K562 (cell line): ENCODE measurements around the gene CCR5AS.
A peak's percentile ranks its signal among the peaks of the same experiment; 100 is the strongest.

ENCODE experiments used
- CBFA2T3 ChIP-seq: fragments of 450-650 bp; IDR thresholded peaks from 2 replicates; pipeline ENCODE4 v1.6.1; 2017
- HIVEP1 ChIP-seq: fragments of 250-450 bp; sonication (Bioruptor Pico); IDR thresholded peaks from 2 replicates; pipeline ENCODE4 v1.4.0; 2020; ENCODE audit warnings: mild to moderate bottlenecking
- KDM2B ChIP-seq: fragments of 250-450 bp; sonication (Bioruptor Pico); IDR thresholded peaks from 2 replicates; pipeline ENCODE4 v1.8.0; 2021; ENCODE audit warnings: mild to moderate bottlenecking, moderate library complexity
- MTA1 ChIP-seq: fragments of 450-650 bp; IDR thresholded peaks from 2 replicates; pipeline ENCODE4 v1.6.1; 2017; ENCODE audit warnings: borderline replicate concordance
- MTA2 ChIP-seq: fragments of 450-650 bp; IDR thresholded peaks from 2 replicates; pipeline ENCODE4 v1.6.1; 2016; ENCODE audit warnings: low read depth
- MTF1 ChIP-seq: fragments of 250-450 bp; sonication (Bioruptor Pico); IDR thresholded peaks from 2 replicates; pipeline ENCODE4 v1.9.0; 2021; ENCODE audit warnings: moderate library complexity, mild to moderate bottlenecking, inconsistent platforms, borderline replicate concordance
- PTBP1 ChIP-seq: fragments of 200-400 bp; formaldehyde crosslinking; IDR thresholded peaks from 2 replicates; pipeline ENCODE4 v1.6.1; 2017; ENCODE audit warnings: low read depth, low read length
- SETDB1 ChIP-seq: IDR thresholded peaks from one replicate; pipeline ENCODE4 v1.6.1; 2012; ENCODE audit warnings: low read length, control low read depth, inconsistent platforms
- SMAD4 ChIP-seq: fragments of 250-450 bp; sonication (Bioruptor Pico); conservative IDR thresholded peaks from 2 replicates; pipeline ENCODE4 v1.8.0; 2021; ENCODE audit warnings: inconsistent platforms, mild to moderate bottlenecking, moderate library complexity
- SMARCA4 ChIP-seq: fragments of 450-650 bp; IDR thresholded peaks from 2 replicates; pipeline ENCODE4 v1.6.1; 2016
- SPI1 ChIP-seq: IDR thresholded peaks from 2 replicates; pipeline ENCODE4 v1.6.1; 2011; ENCODE audit warnings: low read depth, low read length, control low read depth, borderline replicate concordance
- ZNF583 ChIP-seq: fragments of 250-450 bp; sonication (Bioruptor Pico); IDR thresholded peaks from 2 replicates; pipeline ENCODE4 v1.4.0; 2020
- ZNF668 ChIP-seq: fragments of 250-450 bp; sonication (Bioruptor Pico); IDR thresholded peaks from 2 replicates; pipeline ENCODE4 v1.8.0; 2022; ENCODE audit warnings: mild to moderate bottlenecking, inconsistent platforms
- TF ChIP-seq, protein P1 (sequence below): sonication (generic); formaldehyde crosslinking; IDR thresholded peaks from 2 replicates; pipeline ENCODE4 v1.8.0; 2022; ENCODE audit warnings: missing genetic modification reagents, mild to moderate bottlenecking, moderate library complexity, borderline replicate concordance
- TF ChIP-seq, protein P2 (sequence below): sonication (generic); formaldehyde crosslinking; IDR thresholded peaks from 2 replicates; pipeline ENCODE4 v1.8.0; 2022; ENCODE audit warnings: mild to moderate bottlenecking, missing genetic modification reagents
- TF ChIP-seq, protein P3 (sequence below): fragments of 250-450 bp; sonication (Bioruptor Pico); IDR thresholded peaks from 2 replicates; pipeline ENCODE4 v1.4.0; 2020
- TF ChIP-seq, protein P4 (sequence below): fragments of 250-450 bp; sonication (Bioruptor Pico); IDR thresholded peaks from 2 replicates; pipeline ENCODE4 v1.8.0; 2021; ENCODE audit warnings: borderline replicate concordance, mild to moderate bottlenecking, moderate library complexity; ENCODE audit not compliant: poor library complexity, severe bottlenecking
- TF ChIP-seq, protein P5 (sequence below): fragments of 250-450 bp; sonication (Bioruptor Pico); IDR thresholded peaks from 2 replicates; pipeline ENCODE4 v1.4.0; 2020; ENCODE audit warnings: mild to moderate bottlenecking, moderate library complexity
- TF ChIP-seq, protein P6 (sequence below): fragments of 450-650 bp; formaldehyde crosslinking; IDR thresholded peaks from 2 replicates; pipeline ENCODE4 v1.4.0; 2020; ENCODE audit warnings: mild to moderate bottlenecking, moderate library complexity
- TF ChIP-seq, protein P7 (sequence below): fragments of 200-800 bp; sonication (Bioruptor generic); IDR thresholded peaks from 2 replicates; pipeline ENCODE4 v1.6.1; 2017; ENCODE audit warnings: missing genetic modification characterization, missing compliant biosample characterization

Gene CCR5AS

DNA sequence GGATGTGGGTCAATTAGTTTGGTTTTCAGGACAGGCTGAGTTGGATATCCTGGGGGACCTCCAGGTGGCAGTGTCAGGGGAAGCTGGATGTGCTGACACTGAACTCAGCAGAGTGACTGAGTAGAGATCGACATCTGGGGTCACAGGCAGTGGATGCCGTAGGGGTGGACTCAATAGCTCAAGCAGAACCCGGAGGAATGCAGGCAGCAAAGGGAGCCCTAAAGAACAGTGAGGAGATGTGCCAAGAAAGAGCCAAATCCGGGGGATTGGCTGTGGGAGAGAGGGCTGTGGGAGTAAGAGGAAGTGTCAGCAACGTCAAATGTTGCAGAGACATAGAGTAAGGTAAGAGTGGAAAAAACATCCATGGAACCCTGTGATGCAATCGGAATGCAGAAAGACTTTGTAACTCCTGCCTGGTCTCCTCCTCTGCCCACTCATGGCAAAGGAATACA lies 11.6 kb downstream of the CCR5AS start (continued):
- TF ChIP-seq ZNF583 (CRISPR knock-in tag), result no peak
- TF ChIP-seq ZNF668, result no peak
- TF ChIP-seq, protein P1, sequence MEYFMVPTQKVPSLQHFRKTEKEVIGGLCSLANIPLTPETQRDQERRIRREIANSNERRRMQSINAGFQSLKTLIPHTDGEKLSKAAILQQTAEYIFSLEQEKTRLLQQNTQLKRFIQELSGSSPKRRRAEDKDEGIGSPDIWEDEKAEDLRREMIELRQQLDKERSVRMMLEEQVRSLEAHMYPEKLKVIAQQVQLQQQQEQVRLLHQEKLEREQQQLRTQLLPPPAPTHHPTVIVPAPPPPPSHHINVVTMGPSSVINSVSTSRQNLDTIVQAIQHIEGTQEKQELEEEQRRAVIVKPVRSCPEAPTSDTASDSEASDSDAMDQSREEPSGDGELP, result no peak
- 0 out of 2 replicates have a peak, but pooled peaks have one; percentile 17 for TF ChIP-seq SMAD4 (CRISPR knock-in tag)
- TF ChIP-seq MTF1 (CRISPR knock-in tag), result no peak
- TF ChIP-seq, protein P2, sequence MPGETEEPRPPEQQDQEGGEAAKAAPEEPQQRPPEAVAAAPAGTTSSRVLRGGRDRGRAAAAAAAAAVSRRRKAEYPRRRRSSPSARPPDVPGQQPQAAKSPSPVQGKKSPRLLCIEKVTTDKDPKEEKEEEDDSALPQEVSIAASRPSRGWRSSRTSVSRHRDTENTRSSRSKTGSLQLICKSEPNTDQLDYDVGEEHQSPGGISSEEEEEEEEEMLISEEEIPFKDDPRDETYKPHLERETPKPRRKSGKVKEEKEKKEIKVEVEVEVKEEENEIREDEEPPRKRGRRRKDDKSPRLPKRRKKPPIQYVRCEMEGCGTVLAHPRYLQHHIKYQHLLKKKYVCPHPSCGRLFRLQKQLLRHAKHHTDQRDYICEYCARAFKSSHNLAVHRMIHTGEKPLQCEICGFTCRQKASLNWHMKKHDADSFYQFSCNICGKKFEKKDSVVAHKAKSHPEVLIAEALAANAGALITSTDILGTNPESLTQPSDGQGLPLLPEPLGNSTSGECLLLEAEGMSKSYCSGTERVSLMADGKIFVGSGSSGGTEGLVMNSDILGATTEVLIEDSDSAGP (CRISPR knock-in tag), result no peak
- TF ChIP-seq, protein P3, sequence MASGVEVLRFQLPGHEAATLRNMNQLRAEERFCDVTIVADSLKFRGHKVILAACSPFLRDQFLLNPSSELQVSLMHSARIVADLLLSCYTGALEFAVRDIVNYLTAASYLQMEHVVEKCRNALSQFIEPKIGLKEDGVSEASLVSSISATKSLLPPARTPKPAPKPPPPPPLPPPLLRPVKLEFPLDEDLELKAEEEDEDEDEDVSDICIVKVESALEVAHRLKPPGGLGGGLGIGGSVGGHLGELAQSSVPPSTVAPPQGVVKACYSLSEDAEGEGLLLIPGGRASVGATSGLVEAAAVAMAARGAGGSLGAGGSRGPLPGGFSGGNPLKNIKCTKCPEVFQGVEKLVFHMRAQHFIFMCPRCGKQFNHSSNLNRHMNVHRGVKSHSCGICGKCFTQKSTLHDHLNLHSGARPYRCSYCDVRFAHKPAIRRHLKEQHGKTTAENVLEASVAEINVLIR (CRISPR knock-in tag), result no peak
- TF ChIP-seq SMARCA4, result peak; percentile 52; the same call in 1 of the 2 replicates
- TF ChIP-seq, protein P4, sequence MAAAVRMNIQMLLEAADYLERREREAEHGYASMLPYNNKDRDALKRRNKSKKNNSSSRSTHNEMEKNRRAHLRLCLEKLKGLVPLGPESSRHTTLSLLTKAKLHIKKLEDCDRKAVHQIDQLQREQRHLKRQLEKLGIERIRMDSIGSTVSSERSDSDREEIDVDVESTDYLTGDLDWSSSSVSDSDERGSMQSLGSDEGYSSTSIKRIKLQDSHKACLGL (CRISPR knock-in tag), result no peak
- no peak for TF ChIP-seq MTA2
- TF ChIP-seq, protein P5, sequence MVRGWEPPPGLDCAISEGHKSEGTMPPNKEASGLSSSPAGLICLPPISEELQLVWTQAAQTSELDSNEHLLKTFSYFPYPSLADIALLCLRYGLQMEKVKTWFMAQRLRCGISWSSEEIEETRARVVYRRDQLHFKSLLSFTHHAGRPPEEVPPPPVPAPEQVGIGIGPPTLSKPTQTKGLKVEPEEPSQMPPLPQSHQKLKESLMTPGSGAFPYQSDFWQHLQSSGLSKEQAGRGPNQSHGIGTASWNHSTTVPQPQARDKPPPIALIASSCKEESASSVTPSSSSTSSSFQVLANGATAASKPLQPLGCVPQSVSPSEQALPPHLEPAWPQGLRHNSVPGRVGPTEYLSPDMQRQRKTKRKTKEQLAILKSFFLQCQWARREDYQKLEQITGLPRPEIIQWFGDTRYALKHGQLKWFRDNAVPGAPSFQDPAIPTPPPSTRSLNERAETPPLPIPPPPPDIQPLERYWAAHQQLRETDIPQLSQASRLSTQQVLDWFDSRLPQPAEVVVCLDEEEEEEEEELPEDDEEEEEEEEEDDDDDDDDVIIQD (CRISPR knock-in tag), result no peak
- TF ChIP-seq, protein P6, sequence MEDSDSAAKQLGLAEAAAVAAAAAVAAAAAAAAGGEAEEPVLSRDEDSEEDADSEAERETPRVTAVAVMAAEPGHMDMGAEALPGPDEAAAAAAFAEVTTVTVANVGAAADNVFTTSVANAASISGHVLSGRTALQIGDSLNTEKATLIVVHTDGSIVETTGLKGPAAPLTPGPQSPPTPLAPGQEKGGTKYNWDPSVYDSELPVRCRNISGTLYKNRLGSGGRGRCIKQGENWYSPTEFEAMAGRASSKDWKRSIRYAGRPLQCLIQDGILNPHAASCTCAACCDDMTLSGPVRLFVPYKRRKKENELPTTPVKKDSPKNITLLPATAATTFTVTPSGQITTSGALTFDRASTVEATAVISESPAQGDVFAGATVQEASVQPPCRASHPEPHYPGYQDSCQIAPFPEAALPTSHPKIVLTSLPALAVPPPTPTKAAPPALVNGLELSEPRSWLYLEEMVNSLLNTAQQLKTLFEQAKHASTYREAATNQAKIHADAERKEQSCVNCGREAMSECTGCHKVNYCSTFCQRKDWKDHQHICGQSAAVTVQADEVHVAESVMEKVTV (CRISPR knock-in tag), result 0 out of 2 replicates have a peak, but pooled peaks have one; percentile 20
- no peak for TF ChIP-seq KDM2B (CRISPR knock-in tag)
- peak; percentile 66; the same call in 1 of the 2 replicates for TF ChIP-seq MTA1
- TF ChIP-seq PTBP1, result no peak
- no peak for TF ChIP-seq SETDB1
- TF ChIP-seq, protein P7, sequence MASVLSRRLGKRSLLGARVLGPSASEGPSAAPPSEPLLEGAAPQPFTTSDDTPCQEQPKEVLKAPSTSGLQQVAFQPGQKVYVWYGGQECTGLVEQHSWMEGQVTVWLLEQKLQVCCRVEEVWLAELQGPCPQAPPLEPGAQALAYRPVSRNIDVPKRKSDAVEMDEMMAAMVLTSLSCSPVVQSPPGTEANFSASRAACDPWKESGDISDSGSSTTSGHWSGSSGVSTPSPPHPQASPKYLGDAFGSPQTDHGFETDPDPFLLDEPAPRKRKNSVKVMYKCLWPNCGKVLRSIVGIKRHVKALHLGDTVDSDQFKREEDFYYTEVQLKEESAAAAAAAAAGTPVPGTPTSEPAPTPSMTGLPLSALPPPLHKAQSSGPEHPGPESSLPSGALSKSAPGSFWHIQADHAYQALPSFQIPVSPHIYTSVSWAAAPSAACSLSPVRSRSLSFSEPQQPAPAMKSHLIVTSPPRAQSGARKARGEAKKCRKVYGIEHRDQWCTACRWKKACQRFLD (CRISPR knock-in tag), result no peak
- peak; percentile 70; the same call in 1 of the 2 replicates for TF ChIP-seq SPI1
- TF ChIP-seq CBFA2T3, result no peak
- no peak for TF ChIP-seq HIVEP1 (CRISPR knock-in tag)
